ENCODE results near the gene PTTG1IP2.
"Not testable (repeated sequence)": the region's sequence is repeated elsewhere in the genome, so short reads cannot be mapped to it uniquely, and the experiment has no call there.

Gene PTTG1IP2

GRCh38 chr7:90461219-90461618 is 8.2 kb upstream of the PTTG1IP2 start:
- no peak overlapping the region for H3K27ac Mint-ChIP-seq
- no peaks in the 10 kb centered on the region for H3K27me3 Mint-ChIP-seq
- DNase-seq: no peak
- peaks cover 17% of the 10 kb centered on the region for H3K36me3 Mint-ChIP-seq (ENCODE audit: low read depth)
- H3K9me3 Mint-ChIP-seq: peaks cover 20% of the 10 kb centered on the region
- no peak overlapping the region for H3K4me3 Mint-ChIP-seq
- peaks cover 12% of the 10 kb centered on the region for H3K4me1 Mint-ChIP-seq (ENCODE audit: low read depth)

GRCh38 chr7:90463151-90463628 is 6.2 kb upstream of the PTTG1IP2 start:
- Mint-ChIP-seq H3K36me3 (ENCODE audit: low read depth) (peaks cover 17% of the 10 kb centered on the region), H3K4me1 (ENCODE audit: low read depth) (peaks cover 12% of the 10 kb centered on the region), H3K4me3 (peak overlapping the region; percentile 11), H3K27ac (peak overlapping the region; percentile 6), H3K9me3 (peaks cover 20% of the 10 kb centered on the region)
- not testable (repeated sequence) for DNase-seq, H3K27me3 Mint-ChIP-seq

GRCh38 chr7:90465816-90466215 is 3.6 kb upstream of the PTTG1IP2 start:
- no peak for DNase-seq
- Mint-ChIP-seq H3K36me3 (ENCODE audit: low read depth) (peaks cover 17% of the 10 kb centered on the region), H3K9me3 (peaks cover 20% of the 10 kb centered on the region), H3K27ac (no peak overlapping the region), H3K4me1 (ENCODE audit: low read depth) (peaks cover 12% of the 10 kb centered on the region), H3K4me3 (no peak overlapping the region), H3K27me3 (no peaks in the 10 kb centered on the region)

- H3K27me3 Mint-ChIP-seq: peaks cover 8% of the 10 kb centered on the region
- H3K27ac Mint-ChIP-seq: no peak overlapping the region
- H3K36me3 Mint-ChIP-seq (ENCODE audit: low read depth): no peaks in the 10 kb centered on the region
- H3K4me1 Mint-ChIP-seq (ENCODE audit: low read depth): no peaks in the 10 kb centered on the region
- no peak for DNase-seq
- H3K9me3 Mint-ChIP-seq: no peaks in the 10 kb centered on the region
- no peak overlapping the region for H3K4me3 Mint-ChIP-seq
Observed at GRCh38 chr7:90472805-90473540, 3.5 kb downstream of the PTTG1IP2 start.

GRCh38 chr7:90473814-90474213 is 4.4 kb downstream of the PTTG1IP2 start:
- no peaks in the 10 kb centered on the region for H3K36me3 Mint-ChIP-seq (ENCODE audit: low read depth)
- peaks cover 8% of the 10 kb centered on the region for H3K27me3 Mint-ChIP-seq
- H3K27ac Mint-ChIP-seq: no peak overlapping the region
- H3K4me1 Mint-ChIP-seq (ENCODE audit: low read depth): no peaks in the 10 kb centered on the region
- H3K4me3 Mint-ChIP-seq: no peak overlapping the region
- H3K9me3 Mint-ChIP-seq: no peaks in the 10 kb centered on the region
- no peak for DNase-seq

GRCh38 chr7:90474284-90475210 is 5.1 kb downstream of the PTTG1IP2 start:
- Mint-ChIP-seq H3K9me3 (no peaks in the 10 kb centered on the region), H3K27ac (no peak overlapping the region), H3K36me3 (ENCODE audit: low read depth) (no peaks in the 10 kb centered on the region)

GRCh38 chr7:90483251-90483650 is 13.8 kb downstream of the PTTG1IP2 start:
- H3K9me3 Mint-ChIP-seq: no peaks in the 10 kb centered on the region
- no peak overlapping the region for H3K27ac Mint-ChIP-seq
- no peaks in the 10 kb centered on the region for H3K27me3 Mint-ChIP-seq
- no peaks in the 10 kb centered on the region for H3K4me1 Mint-ChIP-seq (ENCODE audit: low read depth)
- DNase-seq: no peak
- no peak overlapping the region for H3K4me3 Mint-ChIP-seq
- H3K36me3 Mint-ChIP-seq (ENCODE audit: low read depth): no peaks in the 10 kb centered on the region

More at GRCh38 chr7:90474284-90475210, 5.1 kb downstream of the PTTG1IP2 start:
- Mint-ChIP-seq H3K4me3 (no peak overlapping the region), H3K27me3 (peaks cover 8% of the 10 kb centered on the region), H3K4me1 (ENCODE audit: low read depth) (no peaks in the 10 kb centered on the region)
- DNase-seq: no peak

GRCh38 chr7:90484706-90485105 is 15.3 kb downstream of the PTTG1IP2 start:
- no peaks in the 10 kb centered on the region for H3K4me1 Mint-ChIP-seq (ENCODE audit: low read depth)
- H3K27me3 Mint-ChIP-seq: no peaks in the 10 kb centered on the region
- no peak overlapping the region for H3K4me3 Mint-ChIP-seq
- no peaks in the 10 kb centered on the region for H3K9me3 Mint-ChIP-seq
- no peak overlapping the region for H3K27ac Mint-ChIP-seq
- no peak for DNase-seq
- H3K36me3 Mint-ChIP-seq (ENCODE audit: low read depth): no peaks in the 10 kb centered on the region

- Mint-ChIP-seq H3K27me3 (no peaks in the 10 kb centered on the region), H3K27ac (no peak overlapping the region), H3K4me1 (ENCODE audit: low read depth) (no peaks in the 10 kb centered on the region), H3K9me3 (no peaks in the 10 kb centered on the region), H3K36me3 (ENCODE audit: low read depth) (no peaks in the 10 kb centered on the region), H3K4me3 (no peak overlapping the region)
- no peak for DNase-seq
Observed at GRCh38 chr7:90485734-90486316, 16.4 kb downstream of the PTTG1IP2 start.

- Mint-ChIP-seq H3K36me3 (ENCODE audit: low read depth) (no peaks in the 10 kb centered on the region), H3K4me1 (ENCODE audit: low read depth) (no peaks in the 10 kb centered on the region), H3K9me3 (no peaks in the 10 kb centered on the region), H3K27ac (no peak overlapping the region), H3K27me3 (no peaks in the 10 kb centered on the region), H3K4me3 (no peak overlapping the region)
- DNase-seq: no peak
Observed at GRCh38 chr7:90487808-90488207, 18.4 kb downstream of the PTTG1IP2 start.

- no peak overlapping the region for H3K27ac Mint-ChIP-seq
- H3K27me3 Mint-ChIP-seq: no peaks in the 10 kb centered on the region
- no peaks in the 10 kb centered on the region for H3K9me3 Mint-ChIP-seq
- H3K4me3 Mint-ChIP-seq: no peak overlapping the region
- H3K36me3 Mint-ChIP-seq (ENCODE audit: low read depth): no peaks in the 10 kb centered on the region
- no peak for DNase-seq
- no peaks in the 10 kb centered on the region for H3K4me1 Mint-ChIP-seq (ENCODE audit: low read depth)
Observed at GRCh38 chr7:90488220-90488619, 18.8 kb downstream of the PTTG1IP2 start.

GRCh38 chr7:90492250-90492649 is 22.8 kb downstream of the PTTG1IP2 start:
- H3K36me3 Mint-ChIP-seq (ENCODE audit: low read depth): no peaks in the 10 kb centered on the region
- H3K4me1 Mint-ChIP-seq (ENCODE audit: low read depth): no peaks in the 10 kb centered on the region
- DNase-seq: no peak
- no peak overlapping the region for H3K27ac Mint-ChIP-seq
- no peaks in the 10 kb centered on the region for H3K9me3 Mint-ChIP-seq
- no peaks in the 10 kb centered on the region for H3K27me3 Mint-ChIP-seq
- no peak overlapping the region for H3K4me3 Mint-ChIP-seq

- Mint-ChIP-seq H3K27ac (no peak overlapping the region), H3K4me3 (no peak overlapping the region), H3K36me3 (ENCODE audit: low read depth) (no peaks in the 10 kb centered on the region), H3K27me3 (peaks cover 2% of the 10 kb centered on the region), H3K9me3 (no peaks in the 10 kb centered on the region), H3K4me1 (ENCODE audit: low read depth) (no peaks in the 10 kb centered on the region)
- no peak for DNase-seq
Observed at GRCh38 chr7:90495241-90495640, 25.8 kb downstream of the PTTG1IP2 start.

- H3K27me3 Mint-ChIP-seq: peaks cover 2% of the 10 kb centered on the region
- H3K9me3 Mint-ChIP-seq: no peaks in the 10 kb centered on the region
- H3K4me3 Mint-ChIP-seq: no peak overlapping the region
- no peak for DNase-seq
- no peaks in the 10 kb centered on the region for H3K4me1 Mint-ChIP-seq (ENCODE audit: low read depth)
- no peak overlapping the region for H3K27ac Mint-ChIP-seq
- H3K36me3 Mint-ChIP-seq (ENCODE audit: low read depth): no peaks in the 10 kb centered on the region
Observed at GRCh38 chr7:90502539-90502938, 33.1 kb downstream of the PTTG1IP2 start.

Measured in activated T-cell treated with anti-CD3 and anti-CD28 coated beads, Interleukin-2, amount 50 U/mL, for 24 hours (primary cell).